PC-9 (cell line): ENCODE data around the gene GYS1. TPM values are rescaled to one million over a fixed set of nuclear protein-coding genes. Genes with fewer than 3 reads are reported as not detected.

Source experiments
- BruUV-seq: library from RNA; stranded (reverse); fragments of 400-500 nt; replicated peaks from 2 replicates; lab custom pipeline; 2021; lab: Mats Ljungman, UMichigan
- CTCF ChIA-PET: fragments of 300-600 bp; sonication (Branson Sonifier 250); formaldehyde crosslinking; loops from one replicate; lab custom pipeline; 2022; ENCODE audit warnings: antibody characterized with exemption; lab: Charles Lee
- POLR2A ChIA-PET: fragments of 300-600 bp; sonication (Branson Sonifier 250); formaldehyde crosslinking; loops from one replicate; lab custom pipeline; 2022; ENCODE audit warnings: antibody characterized with exemption; ENCODE audit not compliant: unreplicated experiment; lab: Charles Lee
- DNase-seq, 2 experiments: peaks; one replicate each; pipeline versions ENCODE4 v3.0.0 to v3.0.0-alpha.2; 2015 to 2022; ENCODE audit warnings: mixed read lengths in 1 of 2
- H2AFZ ChIP-seq: fragments of 200-600 bp; sonication (generic); 2 replicates; pipeline ENCODE4 v1.8.1; 2017; ENCODE audit warnings: antibody characterized with exemption
- H3F3A ChIP-seq: fragments of 200-600 bp; sonication (generic); 2 replicates; pipeline ENCODE4 v1.8.1; 2017; ENCODE audit warnings: antibody characterized with exemption, mild to moderate bottlenecking, low read depth; ENCODE audit not compliant: insufficient read depth
- H3K27ac ChIP-seq: fragments of 200-600 bp; sonication (generic); 2 replicates; pipeline ENCODE4 v1.6.1; 2016; ENCODE audit warnings: mixed run types
- H3K27me3 ChIP-seq: fragments of 200-600 bp; sonication (generic); 2 replicates; pipeline ENCODE4 v1.6.1; 2016; ENCODE audit warnings: low read depth, mixed run types; ENCODE audit not compliant: insufficient read depth
- H3K36me3 ChIP-seq: fragments of 200-600 bp; sonication (generic); 2 replicates; pipeline ENCODE4 v1.6.1; 2016; ENCODE audit warnings: low read depth, mixed run types
- H3K4me1 ChIP-seq: fragments of 200-600 bp; sonication (generic); replicated peaks from 2 replicates; pipeline ENCODE4 v1.6.1; 2016; ENCODE audit warnings: mixed run types; ENCODE audit not compliant: insufficient read depth
- H3K4me2 ChIP-seq: fragments of 200-600 bp; sonication (generic); 2 replicates; pipeline ENCODE4 v1.6.1; 2017; ENCODE audit warnings: mixed run types
- H3K4me3 ChIP-seq: fragments of 200-600 bp; sonication (generic); 2 replicates; pipeline ENCODE4 v1.6.1; 2016; ENCODE audit warnings: mixed run types
- H3K79me2 ChIP-seq: fragments of 200-600 bp; sonication (generic); 2 replicates; pipeline ENCODE4 v1.6.1; 2017; ENCODE audit warnings: low read depth, mixed run types
- H3K9me2 ChIP-seq: fragments of 200-600 bp; sonication (generic); 2 replicates; pipeline ENCODE4 v1.8.1; 2017; ENCODE audit warnings: mild to moderate bottlenecking; ENCODE audit not compliant: insufficient read depth
- H3K9me3 ChIP-seq: fragments of 200-600 bp; sonication (generic); 2 replicates; pipeline ENCODE4 v1.8.1; 2016; ENCODE audit warnings: low read depth; ENCODE audit not compliant: insufficient read depth
- H4K20me1 ChIP-seq: fragments of 200-600 bp; sonication (generic); 2 replicates; pipeline ENCODE4 v1.8.1; 2017; ENCODE audit not compliant: insufficient read depth
- CTCF ChIP-seq: fragments of 200-600 bp; sonication (generic); conservative IDR thresholded peaks from 2 replicates; pipeline ENCODE4 v1.6.1; 2017; ENCODE audit warnings: mixed run types, antibody characterized with exemption, mild to moderate bottlenecking, moderate library complexity
- EZH2 ChIP-seq: fragments of 200-600 bp; sonication (generic); IDR thresholded peaks from 2 replicates; pipeline ENCODE4 v1.8.0; 2017; ENCODE audit warnings: antibody characterized with exemption, low read depth
- intact Hi-C: fragments of 100-400 bp; cut with micrococcal nuclease; formaldehyde crosslinking; loops from one replicate; pipeline ENCODE4 v1.10.0; 2022; ENCODE audit not compliant: unreplicated experiment
- total RNA-seq: library from RNA; stranded (reverse); gene quantifications from 2 replicates; pipeline ENCODE4 v1.2.3, GENCODE V29; 2021

GYS1 gene
- total RNA-seq, 1 experiment from 2014 or later: 54.2 TPM

- Histone ChIP-seq H3K4me2 (peak within 1 kb of the TSS; percentile 81), H4K20me1 (no peaks in the 10 kb centered on the region), H3K4me1 (peaks cover 9% of the 10 kb centered on the region; the same call in 1 of the 2 replicates), H3K27me3 (no peaks in the 10 kb centered on the region), H3F3A (peaks cover 39% of the 10 kb centered on the region), H3K27ac (no peak within 1 kb of the TSS), H3K36me3 (peaks cover 7% of the 10 kb centered on the region; the same call in 1 of the 2 replicates), H3K9me3 (no peaks in the 10 kb centered on the region), H3K79me2 (no peaks in the 10 kb centered on the region), H3K9me2 (no peaks in the 10 kb centered on the region), H3K4me3 (peak within 1 kb of the TSS; percentile 48; the same call in 1 of the 2 replicates), H2AFZ (0 out of 2 replicates have a peak within 1 kb of the TSS, but pooled peaks have one; percentile 17)
- peak in 1 of 2 experiments; percentile 10 for DNase-seq
- CTCF ChIA-PET: interaction anchor here (0.6 to 1.1 kb wide), 3 partner anchors 24 to 81 kb away, joined by 3 to 8 read pairs (median 4); partner anchors contain the start of genes GYS1 and RUVBL2
- no TSS peak for BruUV-seq
- intact Hi-C loops: loop anchor here (5.0 kb wide), 1 partner anchor 40 kb away; the partner anchor contains the start of gene CGB7
- POLR2A ChIA-PET: interaction anchor here (0.6 kb wide), 1 partner anchor 55 kb away, joined by 4 read pairs; no protein-coding TSS in a partner anchor
- no peak for TF ChIP-seq EZH2
- TF ChIP-seq CTCF: no peak
These were observed 24.0 kb upstream of the GYS1 start, which contains the start of gene LHB for GRCh38 chr19:49017041-49017665. LHB (minus strand) TSS chr19:49017091; CDS start chr19:49017081, 10 bp downstream.

DNA sequence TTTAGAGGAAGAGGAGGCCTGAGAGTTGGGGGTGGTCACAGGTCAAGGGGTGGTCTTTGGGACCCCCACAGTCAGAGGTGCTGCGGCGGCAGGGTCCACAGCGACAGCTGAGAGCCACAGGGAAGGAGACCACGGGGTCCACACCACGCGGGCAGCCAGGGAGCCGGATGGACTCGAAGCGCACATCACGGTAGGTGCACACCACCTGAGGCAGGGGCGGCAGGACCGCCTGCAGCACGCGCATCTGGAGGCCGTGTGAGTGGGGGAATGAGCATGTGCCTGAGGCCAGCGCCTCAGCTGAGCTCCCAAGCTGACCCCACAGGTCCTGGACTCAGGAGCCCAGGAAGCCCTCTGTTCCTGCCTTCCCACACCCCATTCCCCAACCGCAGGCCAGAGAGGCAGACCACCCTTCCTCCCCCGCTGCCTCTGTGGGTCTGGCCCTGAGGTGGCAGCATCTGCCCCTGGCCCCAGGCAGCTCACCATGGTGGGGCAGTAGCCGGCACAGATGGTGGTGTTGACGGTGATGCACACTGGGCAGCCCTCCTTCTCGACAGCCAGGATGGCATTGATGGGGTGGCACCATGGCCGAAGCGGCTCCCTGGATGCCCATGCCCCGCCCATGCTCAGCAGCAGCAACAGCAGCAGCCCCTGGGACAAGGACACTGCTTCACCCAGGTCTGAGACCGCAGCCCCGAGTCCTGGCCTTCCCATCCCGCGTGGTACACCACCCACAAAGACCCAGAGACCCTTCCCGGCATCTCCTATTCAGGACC is 23.1 kb upstream of the GYS1 start:
- intact Hi-C loops: loop anchor here (5.0 kb wide), 1 partner anchor 41 kb away; the partner anchor contains the start of gene CGB7
- CTCF ChIA-PET: no interaction called here
- peaks cover 7% of the 10 kb centered on the region; the same call in 1 of the 2 replicates for H3K36me3 ChIP-seq

More for the DNA sequence above, 23.1 kb upstream of the GYS1 start:
- Histone ChIP-seq H3K4me3 (no peak overlapping the region), H4K20me1 (no peaks in the 10 kb centered on the region), H3K9me3 (no peaks in the 10 kb centered on the region), H3K4me1 (peaks cover 9% of the 10 kb centered on the region; the same call in 1 of the 2 replicates), H3K27me3 (no peaks in the 10 kb centered on the region), H3K4me2 (no peak overlapping the region), H3K27ac (no peak overlapping the region), H3K9me2 (no peaks in the 10 kb centered on the region), H2AFZ (no peak overlapping the region), H3F3A (peaks cover 31% of the 10 kb centered on the region), H3K79me2 (no peaks in the 10 kb centered on the region)
- no peak for DNase-seq
- TF ChIP-seq CTCF (no peak), EZH2 (no peak)
- POLR2A ChIA-PET: interaction anchor here (0.5 to 0.6 kb wide), 2 partner anchors 48 to 71 kb away, joined by 3 to 25 read pairs; no protein-coding TSS in a partner anchor
- BruUV-seq: no TSS peak
